ENCODE data around the gene LRMDA.
"Not testable (repeated sequence)": the region's sequence is repeated elsewhere in the genome, so short reads cannot be mapped to it uniquely, and the experiment has no call there.

Gene LRMDA

GRCh38 chr10:75605795-75606194 lies 174.4 kb downstream of the LRMDA start:
- not testable (repeated sequence) for H3K27ac ChIP-seq (ENCODE audit: low read length); H3K9me3 ChIP-seq (ENCODE audit: control insufficient read depth, low read depth, low read length); H3K4me3 ChIP-seq (ENCODE audit: low read length); H3K36me3 ChIP-seq (ENCODE audit: control insufficient read depth, low read depth, low read length); H3K4me1 ChIP-seq (ENCODE audit: control insufficient read depth, low read depth, low read length); H3K9ac ChIP-seq (ENCODE audit: low read length)
- peaks cover 47% of the 10 kb centered on the region for H3K27me3 ChIP-seq (ENCODE audit: control insufficient read depth, insufficient read depth, low read length)

GRCh38 chr10:75606203-75606779 lies 174.9 kb downstream of the LRMDA start:
- Histone ChIP-seq H3K4me1 (ENCODE audit: control insufficient read depth, low read depth, low read length) (peaks cover under 1% of the 10 kb centered on the region), H3K9me3 (ENCODE audit: control insufficient read depth, low read depth, low read length) (no peaks in the 10 kb centered on the region), H3K27me3 (ENCODE audit: control insufficient read depth, insufficient read depth, low read length) (peaks cover 42% of the 10 kb centered on the region), H3K4me3 (ENCODE audit: low read length) (no peak overlapping the region), H3K27ac (ENCODE audit: low read length) (no peak overlapping the region), H3K9ac (ENCODE audit: low read length) (no peak overlapping the region), H3K36me3 (ENCODE audit: control insufficient read depth, low read depth, low read length) (no peaks in the 10 kb centered on the region)

GRCh38 chr10:75607576-75607975 lies 176.2 kb downstream of the LRMDA start:
- H3K27ac ChIP-seq (ENCODE audit: low read length) = no peak overlapping the region
- H3K27me3 ChIP-seq (ENCODE audit: control insufficient read depth, insufficient read depth, low read length) = peaks cover 29% of the 10 kb centered on the region
- H3K4me1 ChIP-seq (ENCODE audit: control insufficient read depth, low read depth, low read length) = peaks cover 6% of the 10 kb centered on the region
- H3K9me3 ChIP-seq (ENCODE audit: control insufficient read depth, low read depth, low read length) = no peaks in the 10 kb centered on the region
- H3K36me3 ChIP-seq (ENCODE audit: control insufficient read depth, low read depth, low read length) = no peaks in the 10 kb centered on the region
- no peak overlapping the region for H3K9ac ChIP-seq (ENCODE audit: low read length)
- no peak overlapping the region for H3K4me3 ChIP-seq (ENCODE audit: low read length)

- Histone ChIP-seq H3K27ac (ENCODE audit: low read length) (no peak overlapping the region), H3K36me3 (ENCODE audit: control insufficient read depth, low read depth, low read length) (no peaks in the 10 kb centered on the region), H3K4me3 (ENCODE audit: low read length) (no peak overlapping the region), H3K4me1 (ENCODE audit: control insufficient read depth, low read depth, low read length) (peaks cover 6% of the 10 kb centered on the region), H3K9me3 (ENCODE audit: control insufficient read depth, low read depth, low read length) (no peaks in the 10 kb centered on the region), H3K27me3 (ENCODE audit: control insufficient read depth, insufficient read depth, low read length) (peaks cover 9% of the 10 kb centered on the region), H3K9ac (ENCODE audit: low read length) (no peak overlapping the region)
Observed at GRCh38 chr10:75610183-75610582, 178.8 kb downstream of the LRMDA start.

- Histone ChIP-seq H3K4me3 (ENCODE audit: low read length) (no peak overlapping the region), H3K27ac (ENCODE audit: low read length) (no peak overlapping the region), H3K27me3 (ENCODE audit: control insufficient read depth, insufficient read depth, low read length) (peaks cover 4% of the 10 kb centered on the region), H3K9ac (ENCODE audit: low read length) (no peak overlapping the region), H3K4me1 (ENCODE audit: control insufficient read depth, low read depth, low read length) (peaks cover 6% of the 10 kb centered on the region), H3K36me3 (ENCODE audit: control insufficient read depth, low read depth, low read length) (no peaks in the 10 kb centered on the region), H3K9me3 (ENCODE audit: control insufficient read depth, low read depth, low read length) (no peaks in the 10 kb centered on the region)
Observed at GRCh38 chr10:75611172-75611992, 180.0 kb downstream of the LRMDA start.

GRCh38 chr10:75611993-75612372 lies 180.6 kb downstream of the LRMDA start:
- no peak overlapping the region for H3K27ac ChIP-seq (ENCODE audit: low read length)
- peaks cover 4% of the 10 kb centered on the region for H3K27me3 ChIP-seq (ENCODE audit: control insufficient read depth, insufficient read depth, low read length)
- no peaks in the 10 kb centered on the region for H3K36me3 ChIP-seq (ENCODE audit: control insufficient read depth, low read depth, low read length)
- H3K4me3 ChIP-seq (ENCODE audit: low read length) = no peak overlapping the region
- H3K9me3 ChIP-seq (ENCODE audit: control insufficient read depth, low read depth, low read length) = no peaks in the 10 kb centered on the region
- H3K4me1 ChIP-seq (ENCODE audit: control insufficient read depth, low read depth, low read length) = peaks cover 6% of the 10 kb centered on the region
- H3K9ac ChIP-seq (ENCODE audit: low read length) = no peak overlapping the region

GRCh38 chr10:75612904-75613684 lies 181.7 kb downstream of the LRMDA start:
- H3K4me1 ChIP-seq (ENCODE audit: control insufficient read depth, low read depth, low read length) = peaks cover 6% of the 10 kb centered on the region
- H3K9ac ChIP-seq (ENCODE audit: low read length) = no peak overlapping the region
- H3K4me3 ChIP-seq (ENCODE audit: low read length) = no peak overlapping the region
- no peak overlapping the region for H3K27ac ChIP-seq (ENCODE audit: low read length)
- H3K9me3 ChIP-seq (ENCODE audit: control insufficient read depth, low read depth, low read length) = no peaks in the 10 kb centered on the region
- no peaks in the 10 kb centered on the region for H3K36me3 ChIP-seq (ENCODE audit: control insufficient read depth, low read depth, low read length)
- H3K27me3 ChIP-seq (ENCODE audit: control insufficient read depth, insufficient read depth, low read length) = peaks cover 4% of the 10 kb centered on the region

GRCh38 chr10:75613685-75614504 lies 182.5 kb downstream of the LRMDA start:
- no peak overlapping the region for H3K4me3 ChIP-seq (ENCODE audit: low read length)
- peaks cover 6% of the 10 kb centered on the region for H3K4me1 ChIP-seq (ENCODE audit: control insufficient read depth, low read depth, low read length)

GRCh38 chr10:75616076-75616475 lies 184.7 kb downstream of the LRMDA start:
- no peaks in the 10 kb centered on the region for H3K9me3 ChIP-seq (ENCODE audit: control insufficient read depth, low read depth, low read length)
- H3K27ac ChIP-seq (ENCODE audit: low read length) = no peak overlapping the region
- H3K4me1 ChIP-seq (ENCODE audit: control insufficient read depth, low read depth, low read length) = peaks cover 6% of the 10 kb centered on the region
- H3K4me3 ChIP-seq (ENCODE audit: low read length) = no peak overlapping the region
- H3K36me3 ChIP-seq (ENCODE audit: control insufficient read depth, low read depth, low read length) = no peaks in the 10 kb centered on the region
- H3K27me3 ChIP-seq (ENCODE audit: control insufficient read depth, insufficient read depth, low read length) = peaks cover 4% of the 10 kb centered on the region
- H3K9ac ChIP-seq (ENCODE audit: low read length) = no peak overlapping the region

More at GRCh38 chr10:75613685-75614504, 182.5 kb downstream of the LRMDA start:
- Histone ChIP-seq H3K36me3 (ENCODE audit: control insufficient read depth, low read depth, low read length) (no peaks in the 10 kb centered on the region), H3K27me3 (ENCODE audit: control insufficient read depth, insufficient read depth, low read length) (peaks cover 4% of the 10 kb centered on the region), H3K9ac (ENCODE audit: low read length) (no peak overlapping the region), H3K27ac (ENCODE audit: low read length) (no peak overlapping the region), H3K9me3 (ENCODE audit: control insufficient read depth, low read depth, low read length) (no peaks in the 10 kb centered on the region)

- no peaks in the 10 kb centered on the region for H3K36me3 ChIP-seq (ENCODE audit: control insufficient read depth, low read depth, low read length)
- H3K27me3 ChIP-seq (ENCODE audit: control insufficient read depth, insufficient read depth, low read length) = peaks cover 4% of the 10 kb centered on the region
- H3K4me1 ChIP-seq (ENCODE audit: control insufficient read depth, low read depth, low read length) = peaks cover 1% of the 10 kb centered on the region
Observed at GRCh38 chr10:75616874-75617478, 185.6 kb downstream of the LRMDA start.

More at GRCh38 chr10:75616874-75617478, 185.6 kb downstream of the LRMDA start:
- no peak overlapping the region for H3K9ac ChIP-seq (ENCODE audit: low read length)
- no peak overlapping the region for H3K27ac ChIP-seq (ENCODE audit: low read length)
- H3K4me3 ChIP-seq (ENCODE audit: low read length) = no peak overlapping the region
- no peaks in the 10 kb centered on the region for H3K9me3 ChIP-seq (ENCODE audit: control insufficient read depth, low read depth, low read length)
